GM18517 (cell line): Measurements from ENCODE around the gene TGFBR3.
"Not testable (repeated sequence)": the region's sequence is repeated elsewhere in the genome, so short reads cannot be mapped to it uniquely, and the experiment has no call there.

Source experiments
- ATAC-seq: cut with Tn5 transposase; IDR thresholded peaks from one replicate; pipeline ENCODE4 v1.9.1; 2021; ENCODE audit warnings: mild to moderate bottlenecking, moderate library complexity; ENCODE audit not compliant: unreplicated experiment

TGFBR3 gene

DNA sequence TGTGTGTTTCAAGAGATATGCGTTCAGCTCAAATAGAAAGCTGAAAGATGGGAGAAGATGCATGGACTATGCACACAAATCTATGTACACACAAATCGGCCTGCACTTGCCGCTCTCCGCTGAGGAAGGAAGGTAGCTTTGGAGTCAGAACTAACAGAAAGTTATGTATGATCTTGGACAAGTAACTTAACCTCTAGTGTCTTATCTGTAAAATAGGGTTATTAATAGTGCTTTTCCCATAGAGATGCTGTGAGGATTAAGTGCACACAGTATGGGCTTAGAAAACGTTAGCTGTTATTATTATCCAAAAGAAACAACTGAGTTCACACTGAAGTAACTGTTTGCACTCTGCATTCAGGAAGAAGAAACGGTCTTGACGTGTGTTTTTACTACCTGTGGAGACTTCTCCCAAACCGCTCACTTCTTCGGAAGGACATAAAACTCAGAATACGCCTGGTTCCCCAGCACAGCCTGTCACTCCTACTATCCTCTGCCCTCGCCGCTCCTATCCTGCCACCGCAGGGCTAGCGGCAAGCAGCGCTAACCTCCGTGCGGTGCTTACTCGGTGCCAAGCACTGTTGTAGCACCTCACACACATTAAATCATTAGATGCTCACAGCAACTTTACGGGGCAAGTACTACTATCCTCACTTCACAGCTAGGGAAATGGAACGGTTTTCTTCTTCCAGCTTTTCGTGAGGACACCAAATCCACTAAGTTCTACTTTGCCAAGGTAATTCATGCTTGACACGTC lies 1.3 kb downstream of the TGFBR3 start:
- no peak for ATAC-seq

DNA sequence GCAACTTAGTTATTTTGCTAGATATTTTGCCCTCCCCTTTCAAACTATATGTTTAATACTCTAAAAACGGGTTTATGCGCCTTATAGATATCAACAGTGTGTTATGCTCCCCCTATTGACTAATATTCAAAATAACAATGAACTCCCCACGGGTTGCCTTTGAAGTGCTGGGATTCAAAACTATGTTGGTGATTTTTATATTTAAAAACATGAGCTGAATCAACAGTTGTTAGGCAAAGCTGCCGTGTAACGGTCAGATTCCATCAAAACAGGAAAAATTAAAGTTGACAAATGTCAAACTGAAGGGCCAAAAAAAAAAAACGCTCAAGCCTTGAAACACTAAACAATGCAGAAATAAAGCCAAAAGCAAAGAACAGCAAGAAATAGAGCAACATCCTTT lies 2.5 kb downstream of the TGFBR3 start:
- ATAC-seq, result no peak

DNA sequence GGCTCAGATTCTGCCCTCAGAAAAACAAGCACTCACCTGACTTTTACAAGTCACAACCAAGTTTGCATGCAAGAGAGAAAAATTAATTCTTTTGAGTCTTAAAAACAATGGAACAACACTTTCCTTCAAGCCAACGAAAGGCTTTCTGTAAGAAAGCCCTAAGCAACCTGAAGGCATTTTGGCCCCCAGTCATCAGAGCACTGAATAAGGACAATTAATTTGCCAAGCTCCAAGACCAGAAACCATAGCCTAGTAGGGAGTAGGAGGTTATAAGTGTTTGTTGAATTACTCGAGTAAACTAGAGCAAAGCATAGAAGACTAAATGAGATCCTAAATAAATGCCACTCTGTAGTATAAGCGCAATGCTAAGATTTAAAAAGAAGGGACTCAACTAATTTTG lies 4.7 kb downstream of the TGFBR3 start:
- ATAC-seq, result no peak

DNA sequence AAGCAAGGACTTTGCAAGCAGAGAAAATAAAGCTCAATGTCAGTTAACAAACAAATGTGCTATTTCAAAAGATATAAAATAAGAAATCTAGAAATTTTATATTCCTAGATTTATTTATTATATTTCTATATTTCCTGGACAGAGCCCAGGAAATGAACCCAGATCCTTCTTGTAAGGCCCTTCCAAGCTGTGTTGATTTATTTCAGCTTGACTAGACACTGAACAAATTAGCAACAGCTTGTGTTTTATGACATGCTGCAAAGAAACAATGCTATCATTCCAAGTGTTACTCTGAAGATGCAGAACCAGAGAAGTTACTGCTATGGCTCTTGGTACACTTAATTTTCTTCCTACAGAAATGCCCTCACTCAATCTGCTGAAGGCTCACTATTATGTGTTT lies 6.2 kb downstream of the TGFBR3 start:
- ATAC-seq, result no peak

DNA sequence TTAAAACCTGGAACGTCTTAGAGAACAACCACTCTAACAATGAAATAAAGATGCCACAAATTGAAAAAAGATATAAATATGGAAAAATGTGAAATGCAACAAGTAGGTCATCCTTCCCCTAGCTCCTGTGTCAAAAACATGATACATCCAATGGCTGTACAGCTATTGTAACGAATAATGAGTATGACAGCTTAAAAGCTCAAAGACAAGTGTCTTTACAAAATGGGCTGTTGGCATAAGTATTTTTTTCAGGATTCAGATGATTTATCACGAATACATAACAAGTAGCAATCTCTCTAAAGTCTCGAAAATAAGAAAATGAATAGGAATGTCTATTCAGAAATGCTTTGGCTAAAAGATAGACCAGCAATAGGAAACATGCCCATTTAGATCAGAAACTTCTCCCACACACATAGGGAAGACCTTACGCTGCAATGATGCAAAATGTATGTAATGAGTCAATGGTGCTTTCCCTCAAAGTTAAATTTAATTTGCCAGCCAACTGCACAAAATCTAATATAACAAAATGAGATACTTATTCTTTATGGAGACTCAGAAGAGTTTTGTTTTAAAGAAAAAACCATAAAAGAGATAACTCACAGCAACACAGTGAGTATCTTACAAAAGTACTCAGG lies 8.3 kb downstream of the TGFBR3 start:
- ATAC-seq, result peak; percentile 56

DNA sequence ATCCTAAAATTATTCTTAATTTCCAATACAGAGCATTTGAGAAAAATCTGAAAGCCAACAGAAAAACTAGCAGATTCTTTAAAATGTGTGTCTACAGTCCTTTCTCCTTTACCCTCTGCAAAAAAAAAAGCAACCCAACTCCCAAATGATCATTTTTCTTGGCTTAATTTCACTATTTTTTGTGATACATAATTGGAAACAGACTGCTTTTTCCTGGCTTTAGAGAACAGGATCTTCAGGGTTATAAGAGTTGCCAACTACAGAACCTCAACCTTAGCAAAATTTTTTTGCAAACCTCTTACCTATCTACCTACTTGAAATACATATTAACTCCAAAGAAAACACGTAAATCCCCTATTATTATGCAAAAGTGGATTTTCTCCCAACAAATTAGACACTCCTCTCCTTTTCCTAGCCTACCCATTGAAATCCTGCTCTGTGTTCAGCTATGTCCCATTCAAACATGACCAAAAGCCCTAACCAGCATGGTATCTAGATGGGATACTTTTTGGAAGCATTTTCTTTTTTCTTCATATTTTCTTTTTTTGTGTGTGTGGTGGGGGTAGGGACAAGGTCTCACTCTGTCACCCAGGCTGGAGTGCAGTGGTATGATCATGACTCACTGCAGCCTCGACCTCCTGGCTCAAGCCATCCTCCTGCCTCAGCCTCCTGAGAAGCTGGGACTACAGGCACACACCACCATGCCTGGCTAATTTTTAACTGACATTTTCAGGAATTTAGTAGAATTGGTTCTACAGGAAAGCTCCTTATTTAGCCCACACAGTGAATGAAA lies 9.0 kb downstream of the TGFBR3 start:
- ATAC-seq, result no peak

DNA sequence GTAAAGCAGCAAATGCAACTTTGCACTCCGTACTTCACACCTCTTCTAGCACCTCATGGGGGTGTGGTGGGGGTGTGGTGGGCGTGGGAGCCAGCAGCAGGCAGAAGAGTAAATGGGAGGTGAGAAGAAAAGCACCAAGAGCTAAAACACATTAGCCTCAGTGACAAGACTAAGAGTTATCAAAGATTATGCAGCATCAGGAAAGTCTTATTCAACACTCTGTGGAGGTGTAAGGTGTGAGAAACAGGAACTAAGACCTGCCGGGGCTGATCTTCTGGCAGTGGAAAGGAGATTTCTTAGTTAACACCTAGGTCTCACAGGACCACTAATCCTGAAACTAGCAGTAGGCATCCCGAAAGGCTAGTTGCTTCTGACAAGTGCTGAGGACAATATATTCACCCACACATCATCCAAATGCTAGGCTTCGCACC lies 9.9 kb downstream of the TGFBR3 start:
- peak; percentile 93 for ATAC-seq

DNA sequence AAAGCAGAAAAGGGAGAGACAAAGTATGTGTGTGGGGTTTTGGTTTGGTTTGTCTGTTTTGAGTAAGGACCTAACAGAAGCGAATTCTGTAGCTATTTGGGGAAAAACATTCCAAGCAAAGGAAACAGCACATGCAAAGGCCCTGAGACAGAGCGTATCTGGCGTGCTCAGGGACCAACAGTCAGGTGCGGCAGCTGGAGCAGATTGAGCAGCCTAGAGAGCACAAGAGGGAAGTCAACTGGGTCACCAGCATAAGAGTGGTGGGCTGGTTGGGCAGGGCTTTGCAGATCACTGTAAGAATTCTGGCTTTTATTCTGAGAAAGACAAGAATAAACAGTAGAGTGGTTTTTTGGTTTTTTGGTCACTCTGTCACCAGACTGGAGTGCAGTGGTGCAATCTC lies 11.8 kb downstream of the TGFBR3 start:
- ATAC-seq, result no peak

DNA sequence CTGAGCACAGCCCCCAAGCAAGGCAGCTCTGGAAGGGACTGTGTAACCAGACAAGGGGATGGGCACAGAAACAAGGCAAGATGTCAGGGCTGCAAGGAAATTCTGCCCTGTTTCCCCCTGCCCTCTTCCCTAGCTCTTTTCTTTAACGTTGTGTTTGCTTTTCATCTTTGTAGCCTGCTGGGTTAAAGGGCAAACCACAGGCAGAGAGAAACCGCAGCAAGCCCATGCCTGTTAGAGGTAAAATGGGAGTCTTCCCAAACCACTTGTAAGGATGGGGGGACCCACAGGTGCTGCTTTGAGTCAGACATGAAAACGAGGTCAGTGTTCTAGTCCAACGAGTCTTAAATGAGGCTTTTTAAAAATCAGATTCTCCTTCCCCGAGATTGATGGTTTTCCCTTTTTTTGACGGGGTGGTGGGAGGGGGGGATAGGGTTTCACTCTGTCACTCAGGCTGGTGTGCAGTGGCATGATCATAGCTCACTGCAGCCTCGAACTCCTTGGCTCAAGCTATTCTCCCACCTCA lies 13.3 kb downstream of the TGFBR3 start:
- no peak for ATAC-seq

DNA sequence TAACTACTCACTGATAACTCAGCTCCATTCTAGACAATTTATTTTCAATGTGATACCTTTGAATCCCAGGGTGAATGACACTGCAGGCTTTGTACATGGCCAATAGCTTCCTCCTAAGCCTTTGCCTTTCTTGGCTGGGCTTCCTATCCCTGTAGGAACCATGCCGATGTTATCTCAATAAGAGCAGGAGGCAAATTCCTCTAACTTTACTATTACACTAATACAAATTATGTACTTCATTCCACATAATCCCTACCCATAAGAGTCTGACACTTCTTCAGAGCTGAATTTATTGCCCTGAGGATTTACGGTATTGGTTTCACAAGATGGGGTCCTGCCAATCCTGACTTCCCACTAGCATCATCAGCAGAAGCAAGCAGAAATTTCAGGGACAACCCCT lies 14.0 kb downstream of the TGFBR3 start:
- ATAC-seq, result no peak

DNA sequence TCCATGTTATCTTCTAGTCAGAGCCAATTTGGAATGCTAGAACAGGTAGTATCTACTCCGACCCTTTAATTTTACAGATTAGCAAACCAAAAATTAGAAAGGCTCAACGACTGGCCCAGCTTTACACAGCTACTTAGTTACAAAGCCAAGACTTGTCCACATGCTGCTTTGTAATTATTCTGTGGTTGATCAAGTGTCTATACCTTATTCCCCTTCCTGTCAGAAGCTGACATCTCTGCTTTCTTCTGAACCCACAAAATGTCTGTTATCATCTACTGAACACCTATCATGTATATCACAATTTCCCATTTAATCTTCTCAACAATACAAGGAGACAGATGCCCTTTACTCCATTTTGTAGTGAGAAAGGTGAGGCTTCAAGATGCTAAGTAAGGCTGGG lies 15.6 kb downstream of the TGFBR3 start:
- ATAC-seq, result no peak

DNA sequence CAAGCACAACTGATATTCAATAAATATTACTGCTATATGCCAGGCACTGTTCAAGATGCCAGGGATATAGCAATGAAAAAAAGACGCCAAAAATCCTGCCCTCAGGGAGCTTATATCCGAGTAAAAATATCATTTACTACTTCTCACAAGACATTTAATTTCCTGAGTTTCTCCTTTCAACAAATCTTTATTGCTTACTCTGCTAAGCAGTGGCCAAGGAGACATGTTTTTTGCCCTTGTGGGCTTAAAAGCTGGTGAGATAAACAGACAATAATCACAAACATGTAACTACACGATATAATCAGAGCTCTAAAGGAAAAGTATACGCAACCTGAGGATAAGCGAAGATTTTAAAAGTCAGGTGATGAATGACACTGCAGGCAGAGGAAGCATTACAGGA lies 19.5 kb downstream of the TGFBR3 start:
- ATAC-seq, result no peak

DNA sequence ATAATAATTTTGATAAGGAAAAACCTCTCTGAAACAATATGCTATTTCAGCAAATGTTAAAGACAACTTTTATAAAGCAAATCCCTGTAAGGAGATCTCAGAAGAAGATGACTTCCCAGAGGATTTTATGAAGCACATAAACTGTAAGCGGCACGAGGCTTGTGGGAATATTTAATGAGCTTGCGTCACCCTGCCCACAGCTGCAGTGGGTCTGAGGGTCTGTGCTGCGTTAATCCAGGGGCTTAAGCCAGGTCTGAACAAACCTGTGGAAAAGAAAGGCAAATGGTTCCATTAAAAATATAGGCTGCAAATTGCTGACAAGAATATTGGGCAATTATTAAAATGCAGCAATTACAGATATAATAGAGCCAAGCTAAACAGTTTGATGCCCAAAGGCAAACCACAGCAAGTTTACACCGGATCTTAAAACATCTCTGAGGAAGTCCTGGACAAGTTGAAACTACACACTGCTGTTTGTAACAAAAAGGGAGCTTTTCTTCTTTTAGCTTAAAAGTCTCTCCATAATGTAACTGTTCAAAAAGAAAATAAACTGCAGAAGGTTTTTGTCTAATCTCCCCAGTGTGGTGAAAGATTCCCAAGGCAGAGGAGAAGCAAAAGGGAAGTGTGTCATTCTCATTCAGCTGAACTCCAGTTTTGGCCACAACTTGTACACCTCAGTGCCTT lies 21.8 kb downstream of the TGFBR3 start:
- ATAC-seq, result no peak

DNA sequence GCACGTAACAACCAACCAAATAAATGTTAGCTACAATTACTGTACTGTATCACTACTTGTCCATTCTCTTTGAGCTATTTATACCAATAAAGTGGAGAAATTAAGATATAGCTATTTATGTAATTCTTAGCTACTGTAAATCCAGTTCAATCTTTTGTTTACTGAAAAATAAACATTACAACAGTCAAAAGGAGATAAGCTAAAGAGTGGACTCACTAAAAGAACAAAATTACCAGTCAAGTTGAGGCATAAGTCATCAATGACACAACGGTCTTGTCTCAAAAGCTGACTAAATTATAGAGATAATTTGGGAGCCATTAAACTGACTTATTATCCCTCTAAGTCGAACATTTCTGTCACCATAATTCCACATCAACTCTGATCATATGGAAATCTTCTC lies 22.5 kb downstream of the TGFBR3 start:
- ATAC-seq, result no peak

DNA sequence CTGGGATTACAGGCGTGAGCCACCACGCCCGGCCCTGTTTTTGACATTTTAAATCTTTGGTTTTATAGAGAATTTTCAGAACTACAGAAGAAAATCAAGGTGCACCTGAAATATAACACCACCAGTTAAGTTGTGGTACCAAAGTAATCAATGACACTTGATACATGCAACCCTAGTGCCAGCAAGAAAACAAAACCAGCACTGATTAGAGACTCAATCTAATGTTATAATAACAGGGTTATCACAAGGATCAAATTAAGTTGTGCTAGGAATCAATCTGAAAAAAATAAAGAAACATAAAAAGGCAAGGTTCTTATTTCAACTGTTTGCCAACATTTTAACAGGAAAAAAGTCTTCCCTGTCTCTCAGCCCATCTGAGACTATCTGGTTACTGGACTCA lies 23.8 kb downstream of the TGFBR3 start:
- ATAC-seq, result no peak

DNA sequence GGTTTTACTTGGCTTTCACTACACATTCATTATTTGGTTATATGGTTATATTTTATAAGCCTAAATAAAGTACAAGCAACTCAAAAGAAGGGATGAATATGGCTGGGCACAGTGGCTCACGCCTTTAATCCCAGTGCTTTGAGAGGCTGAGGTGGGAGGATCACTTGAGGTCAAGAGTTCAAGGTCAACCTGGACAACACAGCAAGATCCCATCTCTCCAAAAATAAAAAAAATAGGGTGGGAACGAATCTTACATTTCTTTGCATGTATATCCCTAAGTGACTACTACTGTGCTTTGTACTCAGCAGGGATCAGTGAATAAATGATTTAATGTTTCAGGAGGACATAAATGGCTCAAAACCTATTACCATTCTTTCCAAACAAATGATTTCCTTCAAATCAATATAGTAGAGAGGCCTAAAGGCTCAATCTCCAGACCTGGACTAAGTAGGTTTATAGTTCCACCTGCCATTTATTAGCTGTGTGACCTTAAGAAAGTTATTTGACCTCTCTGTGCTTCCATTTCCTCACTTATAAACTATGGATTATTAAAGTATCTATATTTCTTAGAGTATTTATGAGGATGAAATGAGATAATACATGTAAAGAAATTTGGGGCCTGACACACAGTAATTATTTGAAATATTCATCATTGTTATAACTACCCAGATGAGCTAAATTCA lies 28.3 kb downstream of the TGFBR3 start:
- no peak for ATAC-seq

DNA sequence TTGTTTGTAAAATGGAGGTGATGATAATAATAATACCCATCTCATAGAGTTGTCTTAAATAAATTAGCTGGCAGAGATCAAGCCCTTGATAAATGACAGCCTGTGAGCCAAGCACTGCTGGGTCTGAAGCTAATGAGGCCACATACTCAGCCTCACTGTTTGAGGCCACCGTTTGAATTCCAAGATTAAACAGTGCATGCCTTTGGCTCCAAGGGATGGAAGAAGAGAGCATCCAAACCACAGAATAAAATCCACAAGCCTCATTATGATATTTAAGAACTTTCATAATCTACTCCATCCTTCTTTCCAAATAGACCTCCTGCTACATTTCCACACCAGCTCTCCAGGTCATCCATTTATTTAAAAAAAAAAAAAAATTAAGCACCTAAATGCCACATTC lies 29.0 kb downstream of the TGFBR3 start:
- ATAC-seq, result no peak

DNA sequence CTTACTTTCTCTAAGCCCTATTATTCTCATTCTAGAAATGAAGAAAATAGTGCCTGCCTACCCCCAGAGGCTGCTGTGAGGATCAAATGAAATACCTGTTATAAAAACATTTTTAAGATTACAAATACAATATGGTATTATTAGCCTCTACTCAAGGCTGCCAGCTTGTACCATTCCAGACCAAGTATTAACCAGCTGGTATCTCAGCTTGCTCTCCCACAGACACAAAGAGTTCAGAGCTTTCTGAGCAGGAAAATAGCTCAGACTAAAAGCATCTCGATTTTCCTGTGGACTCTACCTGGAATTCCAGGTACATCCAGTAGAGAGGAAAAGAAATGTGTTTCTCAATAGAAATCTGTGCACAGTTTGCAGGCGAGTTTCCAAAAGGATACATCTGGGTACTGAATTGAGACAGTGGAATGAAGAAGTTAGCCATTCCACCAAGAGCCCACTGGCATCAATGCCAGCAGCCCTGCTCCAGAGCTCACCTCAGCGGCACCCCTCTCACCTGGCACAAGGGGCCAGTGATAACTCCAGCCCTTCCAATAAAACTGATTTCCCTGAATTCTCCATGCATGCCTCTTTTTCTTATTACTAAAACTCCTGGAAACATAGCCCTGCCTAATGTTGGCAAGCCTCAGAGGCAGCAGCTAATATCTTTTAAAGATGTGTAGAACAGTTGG lies 31.0 kb downstream of the TGFBR3 start:
- ATAC-seq, result no peak

DNA sequence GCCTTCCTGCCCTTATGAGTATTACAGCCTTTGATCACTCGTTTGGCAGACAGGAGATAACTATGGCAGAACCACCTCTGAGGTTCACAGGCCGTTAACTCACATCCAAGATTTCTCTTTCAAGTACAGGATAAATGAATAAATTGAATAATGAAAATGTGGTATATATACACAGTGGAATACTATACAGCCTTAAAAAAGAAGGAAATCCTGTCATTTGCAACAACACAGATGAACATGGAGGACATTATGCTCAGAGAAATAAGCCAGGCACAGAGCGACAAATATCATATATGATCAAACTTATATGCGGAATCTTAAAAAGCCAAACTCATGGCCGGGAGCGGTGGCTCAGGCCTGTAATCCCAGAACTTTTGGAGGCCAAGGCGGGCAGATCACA lies 32.6 kb downstream of the TGFBR3 start:
- no peak for ATAC-seq

DNA sequence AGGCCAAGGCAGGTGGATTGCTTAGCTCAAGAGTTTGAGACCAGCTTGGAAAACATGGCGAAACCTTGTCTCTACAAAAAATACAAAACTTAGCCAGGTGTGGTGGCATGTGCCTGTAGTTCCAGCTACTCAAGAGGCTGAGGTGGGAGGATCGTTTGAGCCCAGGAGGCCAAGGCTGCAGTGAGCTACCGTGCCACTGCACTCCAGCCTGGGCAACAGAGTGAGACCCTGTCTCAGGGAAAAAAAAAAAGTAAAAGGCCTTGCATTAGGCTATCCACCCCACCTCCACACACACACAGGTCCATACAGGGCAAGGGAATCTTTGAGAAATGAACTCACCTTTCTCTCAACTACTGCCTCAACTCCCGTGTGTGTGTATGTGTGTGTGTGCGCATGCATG lies 33.9 kb downstream of the TGFBR3 start:
- ATAC-seq, result not testable (repeated sequence)
